WTC11 (cell line): ENCODE measurements around the gene ITPR1. TPM values are rescaled to one million over a fixed set of nuclear protein-coding genes. Genes with fewer than 3 reads are reported as not detected.

ENCODE experiments used
- ATAC-seq: fragments of 200-7000 bp; cut with Tn5 transposase; 2 replicates; pipeline ENCODE4 v1.10.0; 2021; ENCODE audit warnings: mild to moderate bottlenecking, moderate library complexity
- CTCF ChIA-PET: fragments of 300-600 bp; sonication (Branson Sonifier 250); formaldehyde crosslinking; loops from one replicate; lab custom pipeline; 2021; ENCODE audit warnings: antibody characterized with exemption; lab: Charles Lee
- POLR2A ChIA-PET: fragments of 350-600 bp; sonication (Branson Sonifier 250); formaldehyde crosslinking; loops from one replicate; lab custom pipeline; 2021; ENCODE audit warnings: antibody characterized with exemption; lab: Charles Lee
- DNase-seq: peaks from one replicate; pipeline ENCODE4 v3.0.0; 2021; ENCODE audit warnings: low spot score
- H3K27ac Mint-ChIP-seq: 2 replicates; pipeline ENCODE4 v1.8.0; 2021; ENCODE audit warnings: mixed read lengths
- H3K27me3 Mint-ChIP-seq: 2 replicates; pipeline ENCODE4 v1.8.0; 2021; ENCODE audit warnings: low read depth, mild to moderate bottlenecking, moderate library complexity, mixed read lengths
- H3K36me3 Mint-ChIP-seq: 2 replicates; pipeline ENCODE4 v1.8.0; 2021; ENCODE audit warnings: mixed read lengths
- H3K4me1 Mint-ChIP-seq: 2 replicates; pipeline ENCODE4 v1.8.0; 2022; ENCODE audit warnings: mixed read lengths
- H3K4me3 Mint-ChIP-seq: 2 replicates; pipeline ENCODE4 v1.8.0; 2021; ENCODE audit warnings: mild to moderate bottlenecking, moderate library complexity, mixed read lengths
- H3K9me3 Mint-ChIP-seq: 2 replicates; pipeline ENCODE4 v1.8.0; 2021; ENCODE audit warnings: mixed read lengths
- ARID4B ChIP-seq: sonication (generic); formaldehyde crosslinking; IDR thresholded peaks from 2 replicates; pipeline ENCODE4 v1.8.0; 2023; ENCODE audit warnings: missing genetic modification reagents, mild to moderate bottlenecking, borderline replicate concordance
- CREB1 ChIP-seq: sonication (generic); formaldehyde crosslinking; IDR thresholded peaks from 2 replicates; pipeline ENCODE4 v1.8.0; 2023; ENCODE audit warnings: mild to moderate bottlenecking, missing genetic modification reagents
- E2F1 ChIP-seq: sonication (generic); formaldehyde crosslinking; IDR thresholded peaks from 2 replicates; pipeline ENCODE4 v1.8.0; 2022; ENCODE audit warnings: mild to moderate bottlenecking, missing genetic modification reagents
- EMX1 ChIP-seq: fragments of 250-450 bp; sonication (Bioruptor Pico); IDR thresholded peaks from 2 replicates; pipeline ENCODE4 v1.8.0; 2021; ENCODE audit warnings: mild to moderate bottlenecking
- HMGXB4 ChIP-seq: sonication (generic); formaldehyde crosslinking; IDR thresholded peaks from 2 replicates; pipeline ENCODE4 v1.8.1; 2023; ENCODE audit warnings: mild to moderate bottlenecking, moderate library complexity, missing genetic modification reagents
- MAX ChIP-seq: sonication (generic); formaldehyde crosslinking; IDR thresholded peaks from 2 replicates; pipeline ENCODE4 v1.8.0; 2022; ENCODE audit warnings: mild to moderate bottlenecking, missing genetic modification reagents
- MLX ChIP-seq: sonication (generic); formaldehyde crosslinking; IDR thresholded peaks from 2 replicates; pipeline ENCODE4 v1.8.1; 2023; ENCODE audit warnings: mild to moderate bottlenecking, missing genetic modification reagents, moderate library complexity
- NR3C1 ChIP-seq: sonication (generic); formaldehyde crosslinking; conservative IDR thresholded peaks from 2 replicates; pipeline ENCODE4 v1.8.1; 2023; ENCODE audit warnings: low read depth, mild to moderate bottlenecking, missing genetic modification reagents
- PREB ChIP-seq: sonication (generic); formaldehyde crosslinking; IDR thresholded peaks from 2 replicates; pipeline ENCODE4 v1.8.1; 2022; ENCODE audit warnings: mild to moderate bottlenecking, missing genetic modification reagents, moderate library complexity, borderline replicate concordance
- RORB ChIP-seq: fragments of 250-450 bp; sonication (Bioruptor Pico); IDR thresholded peaks from 2 replicates; pipeline ENCODE4 v1.9.0; 2021; ENCODE audit warnings: mild to moderate bottlenecking
- SMAD3 ChIP-seq: sonication (generic); formaldehyde crosslinking; IDR thresholded peaks from 2 replicates; pipeline ENCODE4 v1.8.0; 2022; ENCODE audit warnings: missing genetic modification reagents, mild to moderate bottlenecking, borderline replicate concordance
- SOX15 ChIP-seq: fragments of 250-450 bp; sonication (Bioruptor Pico); IDR thresholded peaks from 2 replicates; pipeline ENCODE4 v1.9.0; 2021; ENCODE audit warnings: mild to moderate bottlenecking
- ZNF121 ChIP-seq: sonication (generic); formaldehyde crosslinking; IDR thresholded peaks from 2 replicates; pipeline ENCODE4 v1.8.0; 2023; ENCODE audit warnings: missing genetic modification reagents
- ZNF263 ChIP-seq: sonication (generic); formaldehyde crosslinking; IDR thresholded peaks from 2 replicates; pipeline ENCODE4 v1.8.1; 2022; ENCODE audit warnings: low read depth, mild to moderate bottlenecking, moderate library complexity, missing genetic modification reagents
- ZNF423 ChIP-seq: fragments of 250-450 bp; sonication (Bioruptor Pico); IDR thresholded peaks from 2 replicates; pipeline ENCODE4 v2.1.2; 2022; ENCODE audit warnings: mild to moderate bottlenecking, moderate library complexity
- total RNA-seq: library from RNA; stranded (reverse); gene quantifications from 3 replicates; pipeline ENCODE4 v1.2.3, GENCODE V29; 2021
- TF ChIP-seq, protein P1 (sequence below): fragments of 200-600 bp; IDR thresholded peaks from 2 replicates; pipeline ENCODE4 v1.8.0; 2022; ENCODE audit warnings: antibody characterized with exemption

ITPR1 gene
- total RNA-seq, 1 experiment from 2014 or later: 11.8 TPM

GRCh38 chr3:4680871-4681300 is 187.7 kb downstream of the ITPR1 start:
- Mint-ChIP-seq H3K9me3 (no peaks in the 10 kb centered on the region), H3K4me1 (peaks cover 13% of the 10 kb centered on the region), H3K27me3 (no peaks in the 10 kb centered on the region), H3K36me3 (no peaks in the 10 kb centered on the region), H3K27ac (no peak overlapping the region), H3K4me3 (no peak overlapping the region)
- ChIA-PET POLR2A (no interaction called here), CTCF (interaction anchor here (0.6 to 1.2 kb wide), 3 partner anchors 31 to 371 kb away, joined by 3 to 6 read pairs (median 3); no protein-coding TSS in a partner anchor)
- TF ChIP-seq MAX (CRISPR knock-in tag) (no peak), PREB (CRISPR knock-in tag) (no peak), SOX15 (no peak), ZNF121 (no peak), HMGXB4 (CRISPR knock-in tag) (no peak), ZNF263 (CRISPR knock-in tag) (no peak), ARID4B (CRISPR knock-in tag) (no peak), SMAD3 (CRISPR knock-in tag) (no peak), CREB1 (no peak), EMX1 (CRISPR knock-in tag) (no peak)
- DNase-seq (no peak), ATAC-seq (peak; percentile 52)

DNA sequence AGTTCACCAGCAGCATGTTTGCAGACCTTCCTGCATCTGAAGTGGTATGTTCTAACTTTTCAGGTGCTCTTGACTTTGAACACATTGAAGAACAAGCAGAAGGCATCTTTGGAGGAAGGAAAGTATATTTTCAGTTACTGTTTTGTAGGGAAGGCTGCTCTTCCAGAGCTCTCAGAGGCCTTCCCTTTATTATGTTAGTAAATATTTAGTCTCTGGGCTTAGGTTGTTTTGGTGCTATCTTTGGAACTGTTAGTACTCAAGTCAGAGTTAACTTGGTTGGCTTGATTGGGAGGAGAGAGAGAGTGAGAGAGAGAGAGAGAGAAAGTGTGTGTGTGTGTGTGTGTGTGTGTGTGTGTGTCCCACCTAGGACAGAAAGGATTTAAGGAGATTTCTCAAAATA is 188.2 kb downstream of the ITPR1 start:
- Mint-ChIP-seq H3K27ac (no peak overlapping the region), H3K9me3 (no peaks in the 10 kb centered on the region), H3K4me3 (no peak overlapping the region), H3K4me1 (peaks cover 13% of the 10 kb centered on the region), H3K27me3 (no peaks in the 10 kb centered on the region), H3K36me3 (no peaks in the 10 kb centered on the region)
- ChIA-PET CTCF (interaction anchor here (0.6 to 1.2 kb wide), 3 partner anchors 30 to 370 kb away, joined by 3 to 6 read pairs (median 3); no protein-coding TSS in a partner anchor), POLR2A (no interaction called here)
- DNase-seq (no peak), ATAC-seq (no peak)
- TF ChIP-seq, protein P1, sequence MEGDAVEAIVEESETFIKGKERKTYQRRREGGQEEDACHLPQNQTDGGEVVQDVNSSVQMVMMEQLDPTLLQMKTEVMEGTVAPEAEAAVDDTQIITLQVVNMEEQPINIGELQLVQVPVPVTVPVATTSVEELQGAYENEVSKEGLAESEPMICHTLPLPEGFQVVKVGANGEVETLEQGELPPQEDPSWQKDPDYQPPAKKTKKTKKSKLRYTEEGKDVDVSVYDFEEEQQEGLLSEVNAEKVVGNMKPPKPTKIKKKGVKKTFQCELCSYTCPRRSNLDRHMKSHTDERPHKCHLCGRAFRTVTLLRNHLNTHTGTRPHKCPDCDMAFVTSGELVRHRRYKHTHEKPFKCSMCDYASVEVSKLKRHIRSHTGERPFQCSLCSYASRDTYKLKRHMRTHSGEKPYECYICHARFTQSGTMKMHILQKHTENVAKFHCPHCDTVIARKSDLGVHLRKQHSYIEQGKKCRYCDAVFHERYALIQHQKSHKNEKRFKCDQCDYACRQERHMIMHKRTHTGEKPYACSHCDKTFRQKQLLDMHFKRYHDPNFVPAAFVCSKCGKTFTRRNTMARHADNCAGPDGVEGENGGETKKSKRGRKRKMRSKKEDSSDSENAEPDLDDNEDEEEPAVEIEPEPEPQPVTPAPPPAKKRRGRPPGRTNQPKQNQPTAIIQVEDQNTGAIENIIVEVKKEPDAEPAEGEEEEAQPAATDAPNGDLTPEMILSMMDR: no peak
- TF ChIP-seq E2F1 (CRISPR knock-in tag): no peak
- no peak for TF ChIP-seq NR3C1 (CRISPR knock-in tag)
- no peak for TF ChIP-seq SOX15
- TF ChIP-seq RORB (CRISPR knock-in tag): no peak
- TF ChIP-seq MLX (CRISPR knock-in tag): no peak
- TF ChIP-seq ZNF423: no peak
